ENCODE data around the gene AXIN1.

DNA sequence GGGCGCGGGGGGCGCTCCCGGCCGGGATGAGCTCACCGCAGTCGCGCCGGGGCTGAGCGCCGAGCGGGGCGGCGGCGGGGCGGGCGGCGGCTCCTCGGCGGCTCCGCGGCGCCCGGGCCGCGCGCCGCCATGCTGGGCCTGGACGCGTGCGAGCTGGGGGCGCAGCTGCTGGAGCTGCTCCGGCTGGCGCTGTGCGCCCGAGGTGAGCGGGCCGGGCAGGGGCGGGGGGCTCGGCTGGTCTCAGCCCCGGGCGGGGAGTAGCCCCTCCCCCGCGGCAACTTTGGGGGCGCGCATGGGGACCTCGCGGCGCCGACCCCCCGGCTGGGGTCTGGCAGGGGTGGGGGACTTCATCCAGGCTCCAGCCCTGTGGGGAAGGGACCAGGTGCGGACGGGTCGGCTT, 72.0 kb downstream of the AXIN1 start, which contains the start of gene ARHGDIG:
- TF ChIP-seq, protein P1, sequence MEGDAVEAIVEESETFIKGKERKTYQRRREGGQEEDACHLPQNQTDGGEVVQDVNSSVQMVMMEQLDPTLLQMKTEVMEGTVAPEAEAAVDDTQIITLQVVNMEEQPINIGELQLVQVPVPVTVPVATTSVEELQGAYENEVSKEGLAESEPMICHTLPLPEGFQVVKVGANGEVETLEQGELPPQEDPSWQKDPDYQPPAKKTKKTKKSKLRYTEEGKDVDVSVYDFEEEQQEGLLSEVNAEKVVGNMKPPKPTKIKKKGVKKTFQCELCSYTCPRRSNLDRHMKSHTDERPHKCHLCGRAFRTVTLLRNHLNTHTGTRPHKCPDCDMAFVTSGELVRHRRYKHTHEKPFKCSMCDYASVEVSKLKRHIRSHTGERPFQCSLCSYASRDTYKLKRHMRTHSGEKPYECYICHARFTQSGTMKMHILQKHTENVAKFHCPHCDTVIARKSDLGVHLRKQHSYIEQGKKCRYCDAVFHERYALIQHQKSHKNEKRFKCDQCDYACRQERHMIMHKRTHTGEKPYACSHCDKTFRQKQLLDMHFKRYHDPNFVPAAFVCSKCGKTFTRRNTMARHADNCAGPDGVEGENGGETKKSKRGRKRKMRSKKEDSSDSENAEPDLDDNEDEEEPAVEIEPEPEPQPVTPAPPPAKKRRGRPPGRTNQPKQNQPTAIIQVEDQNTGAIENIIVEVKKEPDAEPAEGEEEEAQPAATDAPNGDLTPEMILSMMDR (IDR thresholded peaks at IDR 0.05) = no peak
- TF ChIP-seq KDM1A (IDR thresholded peaks at IDR 0.05; ENCODE audit: low read depth) (no peak), POLR2A (IDR thresholded peaks at IDR 0.05; ENCODE audit: low read length) (no peak), HOXA7 (CRISPR knock-in tag; IDR thresholded peaks at IDR 0.05) (no peak), EP300 (IDR thresholded peaks at IDR 0.05) (no peak), HOXB13 (CRISPR knock-in tag; IDR thresholded peaks at IDR 0.05; ENCODE audit: low read depth) (no peak)
- TF ChIP-seq, protein P2, sequence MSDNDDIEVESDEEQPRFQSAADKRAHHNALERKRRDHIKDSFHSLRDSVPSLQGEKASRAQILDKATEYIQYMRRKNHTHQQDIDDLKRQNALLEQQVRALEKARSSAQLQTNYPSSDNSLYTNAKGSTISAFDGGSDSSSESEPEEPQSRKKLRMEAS (IDR thresholded peaks at IDR 0.05) = no peak
